ENCODE results near the gene DBP.

Gene DBP

DNA sequence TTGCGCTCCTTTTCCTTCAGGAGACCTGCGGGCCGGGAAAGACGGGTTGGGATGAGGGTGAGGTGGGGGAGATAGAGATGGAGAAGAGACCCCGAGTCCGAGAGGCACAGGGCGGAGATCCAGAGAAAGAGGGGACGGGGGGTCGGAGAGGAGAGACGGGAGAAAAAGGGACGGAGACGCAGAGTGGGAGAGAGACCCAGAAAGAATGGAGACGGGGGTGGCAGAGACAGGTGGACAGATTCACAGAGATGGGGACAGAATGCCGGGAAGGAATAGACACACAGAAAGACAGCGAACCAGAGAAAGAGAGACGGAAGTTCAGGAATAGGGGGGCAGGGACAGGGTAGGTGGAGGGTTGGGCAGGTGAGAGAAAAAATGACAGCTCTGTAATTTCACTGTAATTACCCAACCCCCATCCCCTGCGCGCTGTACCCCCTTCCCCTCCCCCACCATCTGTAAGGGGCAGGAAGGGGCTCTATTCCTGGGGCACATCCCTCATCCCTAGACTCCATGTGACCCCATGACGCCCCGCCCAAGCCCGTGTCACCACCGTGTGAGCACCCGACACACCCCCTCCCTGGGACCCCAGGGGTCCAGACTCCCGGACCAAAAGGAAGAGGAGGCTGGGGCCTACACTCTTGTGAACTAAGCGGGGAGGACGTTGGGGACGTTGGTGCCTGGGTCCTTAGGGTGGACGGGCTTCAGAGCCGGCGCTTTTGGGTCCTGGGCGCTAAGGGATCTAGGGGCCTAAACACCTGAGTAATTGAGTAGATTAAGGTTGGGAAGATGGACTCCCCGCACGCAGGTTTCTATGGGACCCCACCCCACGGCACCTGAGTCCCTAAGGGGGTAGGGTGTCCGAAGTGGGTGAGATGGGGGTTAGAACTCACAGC lies 967 bp downstream of the DBP start:
- Histone ChIP-seq H3K79me2 (no peaks in the 10 kb centered on the region), H3K4me1 (peaks cover 39% of the 10 kb centered on the region), H3K36me3 (ENCODE audit: control insufficient read depth, insufficient read depth, low read length) (no peaks in the 10 kb centered on the region), H3K9me3 (ENCODE audit: control insufficient read depth, low read length) (no peaks in the 10 kb centered on the region), H3K9ac (peak overlapping the region; percentile 99), H3K4me2 (ENCODE audit: low read length) (peak overlapping the region; percentile 72), H3K4me3 (ENCODE audit: low read depth, low read length) (peak overlapping the region; percentile 81), H3K27ac (peak overlapping the region; percentile 99), H3K27me3 (ENCODE audit: control insufficient read depth, insufficient read depth, low read length) (no peaks in the 10 kb centered on the region), H2AFZ (peak overlapping the region; percentile 36)
- TF ChIP-seq, protein P1, sequence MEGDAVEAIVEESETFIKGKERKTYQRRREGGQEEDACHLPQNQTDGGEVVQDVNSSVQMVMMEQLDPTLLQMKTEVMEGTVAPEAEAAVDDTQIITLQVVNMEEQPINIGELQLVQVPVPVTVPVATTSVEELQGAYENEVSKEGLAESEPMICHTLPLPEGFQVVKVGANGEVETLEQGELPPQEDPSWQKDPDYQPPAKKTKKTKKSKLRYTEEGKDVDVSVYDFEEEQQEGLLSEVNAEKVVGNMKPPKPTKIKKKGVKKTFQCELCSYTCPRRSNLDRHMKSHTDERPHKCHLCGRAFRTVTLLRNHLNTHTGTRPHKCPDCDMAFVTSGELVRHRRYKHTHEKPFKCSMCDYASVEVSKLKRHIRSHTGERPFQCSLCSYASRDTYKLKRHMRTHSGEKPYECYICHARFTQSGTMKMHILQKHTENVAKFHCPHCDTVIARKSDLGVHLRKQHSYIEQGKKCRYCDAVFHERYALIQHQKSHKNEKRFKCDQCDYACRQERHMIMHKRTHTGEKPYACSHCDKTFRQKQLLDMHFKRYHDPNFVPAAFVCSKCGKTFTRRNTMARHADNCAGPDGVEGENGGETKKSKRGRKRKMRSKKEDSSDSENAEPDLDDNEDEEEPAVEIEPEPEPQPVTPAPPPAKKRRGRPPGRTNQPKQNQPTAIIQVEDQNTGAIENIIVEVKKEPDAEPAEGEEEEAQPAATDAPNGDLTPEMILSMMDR (IDR thresholded peaks at IDR 0.05), result no peak

DNA sequence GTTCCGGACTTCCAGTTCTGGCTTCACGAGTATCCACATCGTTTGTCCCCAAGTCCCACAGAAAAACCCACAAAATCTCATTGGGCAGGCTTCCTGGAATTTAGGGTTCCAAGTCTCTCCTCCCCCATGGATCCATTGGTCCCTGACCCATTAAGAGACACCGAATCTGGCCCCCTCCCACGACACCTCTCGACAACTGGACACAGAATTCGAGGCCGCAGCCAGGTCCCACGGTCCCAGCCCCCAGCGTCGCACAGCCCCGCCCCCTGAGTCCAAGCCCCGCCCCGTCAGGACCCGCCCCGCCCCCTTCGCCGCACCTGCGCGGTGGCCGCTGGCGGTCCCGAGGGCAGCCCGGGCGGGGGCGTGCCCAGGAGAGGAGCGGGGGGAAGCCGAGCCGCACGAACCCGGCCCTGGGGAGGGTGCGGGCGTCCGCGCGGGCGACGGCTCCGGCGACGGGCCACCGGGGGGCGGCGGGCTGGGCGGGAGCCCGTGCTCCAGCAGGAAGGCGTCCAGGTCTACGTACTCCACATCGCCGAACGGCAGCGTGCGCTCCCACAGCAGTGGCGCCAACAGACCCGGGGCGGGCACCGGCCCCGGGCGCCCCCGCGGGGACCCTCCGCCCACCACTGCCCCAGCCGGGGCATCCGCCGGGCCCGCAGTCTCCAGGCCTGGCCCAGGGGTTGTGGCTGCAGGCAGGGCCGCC lies 1.8 kb downstream of the DBP start:
- peak overlapping the region; percentile 72 for H3K4me2 ChIP-seq (ENCODE audit: low read length)
- peak overlapping the region; percentile 99 for H3K27ac ChIP-seq
- peak overlapping the region; percentile 81 for H3K4me3 ChIP-seq (ENCODE audit: low read depth, low read length)
- H3K79me2 ChIP-seq, result no peaks in the 10 kb centered on the region
- TF ChIP-seq, protein P1 (IDR thresholded peaks at IDR 0.05), result no peak
- H2AFZ ChIP-seq, result peak overlapping the region; percentile 36
- H3K4me1 ChIP-seq, result peaks cover 47% of the 10 kb centered on the region
- no peaks in the 10 kb centered on the region for H3K36me3 ChIP-seq (ENCODE audit: control insufficient read depth, insufficient read depth, low read length)
- H3K9me3 ChIP-seq (ENCODE audit: control insufficient read depth, low read length), result no peaks in the 10 kb centered on the region
- H3K27me3 ChIP-seq (ENCODE audit: control insufficient read depth, insufficient read depth, low read length), result no peaks in the 10 kb centered on the region
- peak overlapping the region; percentile 99 for H3K9ac ChIP-seq

DNA sequence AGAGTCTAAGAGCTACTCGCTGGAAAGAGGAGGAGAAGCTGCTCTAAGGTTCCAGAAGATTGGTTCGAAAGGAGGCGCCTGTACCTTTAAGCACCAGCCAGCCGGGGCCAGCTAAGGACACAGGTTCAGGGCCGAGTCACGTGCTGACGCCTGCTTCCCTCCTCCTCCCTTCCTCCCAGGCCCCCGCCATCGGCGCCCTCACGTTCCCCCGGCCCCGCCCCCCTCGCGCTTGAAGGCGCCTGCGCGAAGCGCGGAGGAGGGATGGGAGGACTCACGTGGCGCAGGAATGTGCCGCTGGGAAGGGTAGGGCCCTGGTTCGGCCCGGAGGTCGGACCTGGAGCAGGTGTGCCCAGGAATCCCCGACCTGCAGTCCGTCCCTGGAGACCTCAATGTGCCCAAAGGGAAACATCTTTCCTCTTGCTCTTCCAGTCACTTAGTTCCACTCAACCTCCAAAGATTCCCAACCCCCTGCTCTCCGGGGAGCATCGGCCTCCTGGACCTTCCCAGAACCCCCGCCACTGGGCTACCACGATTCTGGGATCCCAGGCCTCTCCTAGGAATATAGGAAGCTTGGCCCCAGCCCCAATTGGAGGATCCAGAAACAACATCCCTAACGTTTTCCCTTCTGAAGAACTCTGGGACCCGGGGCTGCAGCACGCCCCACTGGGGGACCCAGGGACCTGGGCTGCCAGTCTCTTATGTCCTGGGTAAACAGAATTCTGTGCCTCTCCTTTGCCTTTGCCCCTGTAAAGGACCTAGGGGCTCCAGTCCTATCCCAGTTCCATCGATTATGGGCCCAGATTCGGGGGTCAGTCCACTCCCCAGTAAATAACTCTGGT lies 2.5 kb downstream of the DBP start:
- TF ChIP-seq, protein P1 (IDR thresholded peaks at IDR 0.05), result no peak
- H3K9ac ChIP-seq, result peak overlapping the region; percentile 13
- no peaks in the 10 kb centered on the region for H3K27me3 ChIP-seq (ENCODE audit: control insufficient read depth, insufficient read depth, low read length)
- peak overlapping the region; percentile 57 for H3K4me3 ChIP-seq (ENCODE audit: low read depth, low read length)
- no peaks in the 10 kb centered on the region for H3K9me3 ChIP-seq (ENCODE audit: control insufficient read depth, low read length)
- peak overlapping the region; percentile 64 for H3K4me2 ChIP-seq (ENCODE audit: low read length)
- H3K79me2 ChIP-seq, result no peaks in the 10 kb centered on the region
- no peaks in the 10 kb centered on the region for H3K36me3 ChIP-seq (ENCODE audit: control insufficient read depth, insufficient read depth, low read length)
- H3K4me1 ChIP-seq, result peaks cover 50% of the 10 kb centered on the region
- peak overlapping the region; percentile 99 for H3K27ac ChIP-seq
- peak overlapping the region; percentile 40 for H2AFZ ChIP-seq

DNA sequence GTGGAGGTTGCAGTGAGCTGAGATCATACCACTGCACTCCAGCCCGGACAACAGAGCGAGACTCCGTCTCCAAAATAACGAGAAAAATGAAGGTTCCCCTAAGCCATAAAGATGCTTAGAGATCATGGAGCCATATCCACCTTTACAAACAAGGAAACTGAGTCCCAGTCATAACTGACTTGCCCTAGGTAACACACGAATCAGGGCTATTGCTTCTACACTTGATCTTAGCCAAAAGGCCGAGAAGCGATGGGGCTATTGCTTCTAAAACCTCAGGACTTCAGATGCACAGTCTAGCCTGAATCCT lies 3.2 kb downstream of the DBP start:
- Histone ChIP-seq H2AFZ (no peak overlapping the region), H3K4me1 (peaks cover 50% of the 10 kb centered on the region), H3K4me2 (ENCODE audit: low read length) (peak overlapping the region; percentile 64), H3K9ac (no peak overlapping the region), H3K4me3 (ENCODE audit: low read depth, low read length) (peak overlapping the region; percentile 57), H3K27ac (peak overlapping the region; percentile 99), H3K36me3 (ENCODE audit: control insufficient read depth, insufficient read depth, low read length) (no peaks in the 10 kb centered on the region), H3K9me3 (ENCODE audit: control insufficient read depth, low read length) (no peaks in the 10 kb centered on the region), H3K27me3 (ENCODE audit: control insufficient read depth, insufficient read depth, low read length) (no peaks in the 10 kb centered on the region), H3K79me2 (no peaks in the 10 kb centered on the region)
- TF ChIP-seq, protein P1 (IDR thresholded peaks at IDR 0.05), result no peak
